ENCODE measurements around the gene SHISA7. TPM values are rescaled to one million over a fixed set of nuclear protein-coding genes. Genes with fewer than 3 reads are reported as not detected.
A peak's percentile ranks its signal among the peaks of the same experiment; 100 is the strongest.

SHISA7 gene
- total RNA-seq, 1 donor from 2014 or later, result 0.25 TPM

GRCh38 chr19:55486043-55486970 lies 43.2 kb upstream of the SHISA7 start:
- H3K4me3 ChIP-seq, result peak overlapping the region in 1 of 2 donors; percentile 64

GRCh38 chr19:55485439-55486011 lies 42.4 kb upstream of the SHISA7 start:
- peaks cover 67% of the 10 kb centered on the region for H3K4me1 ChIP-seq
- H3K4me3 ChIP-seq, result peak overlapping the region; percentile 58 to 64
- H3K36me3 ChIP-seq, result no peaks in the 10 kb centered on the region
- no peaks in the 10 kb centered on the region for H3K9me3 ChIP-seq
- TF ChIP-seq POLR2AphosphoS5 (IDR thresholded peaks at IDR 0.05; ENCODE audit: insufficient read depth in 1 of 2, low read depth in 1 of 2) (no peak), POLR2A (IDR thresholded peaks at IDR 0.05) (no peak)
- TF ChIP-seq, protein P1, sequence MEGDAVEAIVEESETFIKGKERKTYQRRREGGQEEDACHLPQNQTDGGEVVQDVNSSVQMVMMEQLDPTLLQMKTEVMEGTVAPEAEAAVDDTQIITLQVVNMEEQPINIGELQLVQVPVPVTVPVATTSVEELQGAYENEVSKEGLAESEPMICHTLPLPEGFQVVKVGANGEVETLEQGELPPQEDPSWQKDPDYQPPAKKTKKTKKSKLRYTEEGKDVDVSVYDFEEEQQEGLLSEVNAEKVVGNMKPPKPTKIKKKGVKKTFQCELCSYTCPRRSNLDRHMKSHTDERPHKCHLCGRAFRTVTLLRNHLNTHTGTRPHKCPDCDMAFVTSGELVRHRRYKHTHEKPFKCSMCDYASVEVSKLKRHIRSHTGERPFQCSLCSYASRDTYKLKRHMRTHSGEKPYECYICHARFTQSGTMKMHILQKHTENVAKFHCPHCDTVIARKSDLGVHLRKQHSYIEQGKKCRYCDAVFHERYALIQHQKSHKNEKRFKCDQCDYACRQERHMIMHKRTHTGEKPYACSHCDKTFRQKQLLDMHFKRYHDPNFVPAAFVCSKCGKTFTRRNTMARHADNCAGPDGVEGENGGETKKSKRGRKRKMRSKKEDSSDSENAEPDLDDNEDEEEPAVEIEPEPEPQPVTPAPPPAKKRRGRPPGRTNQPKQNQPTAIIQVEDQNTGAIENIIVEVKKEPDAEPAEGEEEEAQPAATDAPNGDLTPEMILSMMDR (IDR thresholded peaks at IDR 0.05), result no peak
- intact Hi-C loops (cut with DNase I), result no loop called here
- H3K27ac ChIP-seq, result peak overlapping the region; percentile 95
- DNase-seq (ENCODE audit: extremely low spot score in 2 of 2), result no peak
- H3K27me3 ChIP-seq, result no peaks in the 10 kb centered on the region

More at GRCh38 chr19:55486043-55486970, 43.2 kb upstream of the SHISA7 start:
- H3K27ac ChIP-seq, result peak overlapping the region; percentile 95
- TF ChIP-seq POLR2AphosphoS5 (IDR thresholded peaks at IDR 0.05; ENCODE audit: insufficient read depth in 1 of 2, low read depth in 1 of 2) (no peak), POLR2A (IDR thresholded peaks at IDR 0.05) (no peak)
- TF ChIP-seq, protein P1 (IDR thresholded peaks at IDR 0.05), result no peak
- peaks cover 70% of the 10 kb centered on the region for H3K4me1 ChIP-seq
- H3K9me3 ChIP-seq, result no peaks in the 10 kb centered on the region
- intact Hi-C loops (cut with DNase I), result no loop called here
- H3K27me3 ChIP-seq, result no peaks in the 10 kb centered on the region
- no peaks in the 10 kb centered on the region for H3K36me3 ChIP-seq
- DNase-seq (ENCODE audit: extremely low spot score in 2 of 2), result no peak

DNA sequence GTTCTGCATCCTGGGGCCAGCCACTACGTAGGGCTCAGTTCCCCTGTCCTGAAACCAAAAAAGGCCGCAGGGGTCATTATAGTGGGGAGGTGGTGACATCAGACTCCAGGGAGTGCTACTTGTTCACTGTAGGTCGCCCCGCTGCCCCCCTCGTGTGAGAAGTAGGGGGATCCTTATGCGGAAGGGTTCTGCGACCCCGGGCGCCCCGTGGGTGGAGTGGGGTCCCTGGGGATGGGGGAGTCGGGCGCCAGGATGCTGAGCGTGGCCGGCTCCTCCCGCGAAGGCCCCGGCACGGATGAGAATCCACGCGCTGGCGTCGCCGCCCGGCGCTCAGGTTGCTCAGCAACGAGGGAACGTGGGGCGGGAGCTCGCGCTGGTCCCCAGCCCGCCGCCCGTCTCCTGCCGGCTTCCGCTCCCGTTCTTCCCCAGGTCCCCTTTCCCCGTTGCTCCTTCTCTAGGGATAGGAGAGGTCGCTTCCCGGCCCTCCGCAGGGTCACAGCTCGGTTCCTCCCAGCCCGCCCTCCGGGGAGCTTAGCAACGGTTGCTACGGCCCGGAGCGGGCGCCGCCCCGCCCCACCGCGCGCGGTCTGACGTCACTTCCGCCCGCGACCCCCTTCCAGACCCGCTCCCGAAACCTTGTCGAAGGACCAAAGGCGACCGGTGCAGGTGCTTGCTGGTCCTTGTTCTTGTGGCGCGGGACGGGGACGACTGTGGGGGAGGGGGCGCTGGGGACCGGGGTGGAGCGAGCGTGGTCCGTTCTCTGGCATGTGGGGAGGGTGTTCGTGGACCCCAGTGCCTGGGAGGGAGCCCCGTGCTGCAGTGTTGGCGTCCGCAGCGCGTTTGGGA lies 41.7 kb upstream of the SHISA7 start, which contains the start of gene NAT14:
Gene NAT14 (plus strand): TSS at position 596 of the 846 bp plus-strand sequence. CDS start 521 bp downstream, outside the sequence.
- no peak for DNase-seq (ENCODE audit: extremely low spot score in 2 of 2)
- no peak for TF ChIP-seq POLR2A (IDR thresholded peaks at IDR 0.05)
- TF ChIP-seq POLR2AphosphoS5 (IDR thresholded peaks at IDR 0.05; ENCODE audit: insufficient read depth in 1 of 2, low read depth in 1 of 2), result peak in 1 of 2 donors; percentile 54
- Histone ChIP-seq H3K4me1 (peaks cover 63% of the 10 kb centered on the region), H3K9me3 (no peaks in the 10 kb centered on the region), H3K27ac (peak within 1 kb of the TSS; percentile 95), H3K27me3 (no peaks in the 10 kb centered on the region), H3K36me3 (no peaks in the 10 kb centered on the region), H3K4me3 (peak within 1 kb of the TSS; percentile 58 to 64)
- intact Hi-C loops (cut with DNase I), result no loop called here

- H3K9me3 ChIP-seq, result no peaks in the 10 kb centered on the region
- intact Hi-C loops (cut with DNase I), result no loop called here
- TF ChIP-seq, protein P1 (IDR thresholded peaks at IDR 0.05), result no peak
- no peak for TF ChIP-seq POLR2A (IDR thresholded peaks at IDR 0.05)
- no peak for TF ChIP-seq POLR2AphosphoS5 (IDR thresholded peaks at IDR 0.05; ENCODE audit: insufficient read depth in 1 of 2, low read depth in 1 of 2)
- no peak for DNase-seq (ENCODE audit: extremely low spot score in 2 of 2)
- peak overlapping the region; percentile 58 to 64 for H3K4me3 ChIP-seq
- no peaks in the 10 kb centered on the region for H3K27me3 ChIP-seq
- no peak overlapping the region for H3K27ac ChIP-seq
- H3K36me3 ChIP-seq, result no peaks in the 10 kb centered on the region
- peaks cover 55% of the 10 kb centered on the region for H3K4me1 ChIP-seq
These were observed 40.8 kb upstream of the SHISA7 start for GRCh38 chr19:55483706-55484592.
